HepG2 (cell line): ENCODE measurements around the gene EGFR. TPM values are rescaled to one million over a fixed set of nuclear protein-coding genes. Genes with fewer than 3 reads are reported as not detected.
A peak's percentile ranks its signal among the peaks of the same experiment; 100 is the strongest.

Experiments used
- ARID3A ChIP-seq: IDR thresholded peaks from 2 replicates; pipeline ENCODE4 v1.6.1; 2012; ENCODE audit warnings: low read depth, low read length, improper control_type of control experiment
- ATF3 ChIP-seq: sonication (generic); formaldehyde crosslinking; IDR thresholded peaks from 2 replicates; pipeline ENCODE4 v1.4.0; 2020; ENCODE audit warnings: missing genetic modification reagents
- ATF6 ChIP-seq: sonication (generic); formaldehyde crosslinking; conservative IDR thresholded peaks from 2 replicates; pipeline ENCODE4 v1.4.0; 2020; ENCODE audit warnings: missing genetic modification reagents
- CTCF ChIP-seq: sonication (generic); formaldehyde crosslinking; IDR thresholded peaks from 2 replicates; pipeline ENCODE4 v1.5.0; 2020; ENCODE audit warnings: mild to moderate bottlenecking, missing genetic modification reagents, moderate library complexity
- HOXA7 ChIP-seq: sonication (generic); formaldehyde crosslinking; IDR thresholded peaks from 2 replicates; pipeline ENCODE4 v1.8.1; 2022; ENCODE audit warnings: mild to moderate bottlenecking, missing genetic modification reagents, moderate library complexity
- KAT8 ChIP-seq: IDR thresholded peaks from 2 replicates; pipeline ENCODE4 v1.6.1; 2016; ENCODE audit warnings: missing genetic modification reagents, missing compliant biosample characterization
- KLF6 ChIP-seq: IDR thresholded peaks from 2 replicates; pipeline ENCODE4 v1.8.0; 2016; ENCODE audit warnings: missing biosample characterization, missing genetic modification reagents
- MEIS2 ChIP-seq: sonication (generic); formaldehyde crosslinking; IDR thresholded peaks from 2 replicates; pipeline ENCODE4 v1.9.0; 2021; ENCODE audit warnings: mild to moderate bottlenecking, missing genetic modification reagents
- MXI1 ChIP-seq: IDR thresholded peaks from 3 replicates; pipeline ENCODE4 v1.6.1; 2012; ENCODE audit warnings: low read depth, low read length, inconsistent platforms, borderline replicate concordance
- MZF1 ChIP-seq: sonication (generic); formaldehyde crosslinking; IDR thresholded peaks from 2 replicates; pipeline ENCODE4 v1.8.1; 2023; ENCODE audit warnings: mild to moderate bottlenecking, missing genetic modification reagents, borderline replicate concordance
- NFATC3 ChIP-seq: sonication (generic); formaldehyde crosslinking; IDR thresholded peaks from 2 replicates; pipeline ENCODE4 v1.5.1; 2020; ENCODE audit warnings: mild to moderate bottlenecking, missing genetic modification reagents
- PHF5A ChIP-seq: IDR thresholded peaks from one replicate; pipeline ENCODE4 v1.6.1; 2018; ENCODE audit warnings: low read depth, missing genetic modification reagents; ENCODE audit not compliant: unreplicated experiment
- PITX1 ChIP-seq: sonication (generic); formaldehyde crosslinking; IDR thresholded peaks from 2 replicates; pipeline ENCODE4 v1.5.1; 2020; ENCODE audit warnings: mild to moderate bottlenecking, missing genetic modification reagents
- SMARCC2 ChIP-seq: fragments of 450-650 bp; IDR thresholded peaks from 2 replicates; pipeline ENCODE4 v1.6.1; 2017; ENCODE audit warnings: antibody characterized with exemption, mild to moderate bottlenecking
- XRCC5 ChIP-seq: fragments of 200-400 bp; formaldehyde crosslinking; optimal IDR thresholded peaks from 2 replicates; pipeline ENCODE3; 2017; ENCODE audit warnings: mild to moderate bottlenecking, low read length
- ZFAT ChIP-seq: sonication (generic); formaldehyde crosslinking; conservative IDR thresholded peaks from 2 replicates; pipeline ENCODE4 v1.8.1; 2023; ENCODE audit warnings: missing genetic modification reagents, inconsistent platforms
- ZNF607 ChIP-seq: sonication (generic); formaldehyde crosslinking; IDR thresholded peaks from 2 replicates; pipeline ENCODE4 v1.5.1; 2020; ENCODE audit warnings: missing genetic modification reagents, mild to moderate bottlenecking, borderline replicate concordance
- ZNF652 ChIP-seq: IDR thresholded peaks from 2 replicates; pipeline ENCODE4 v1.6.1; 2016; ENCODE audit warnings: low read depth, borderline replicate concordance
- ZNF7 ChIP-seq: IDR thresholded peaks from 2 replicates; pipeline ENCODE4 v1.6.1; 2016; ENCODE audit warnings: missing biosample characterization, missing genetic modification reagents
- ZNF850 ChIP-seq: sonication (generic); formaldehyde crosslinking; conservative IDR thresholded peaks from 2 replicates; pipeline ENCODE4 v1.9.0; 2021; ENCODE audit warnings: mild to moderate bottlenecking, missing genetic modification reagents
- polyA plus RNA-seq, 8 experiments: library from polyadenylated mRNA; depleted of rRNA in 3 of 8; stranded (reverse) in 7 of 8; unstranded in 1 of 8; fragments of >200 nt; fragmentation: Illumina TruSeq in 4 of 8; extraction: Trizol in 4 of 8; gene quantifications; 2 replicates each; pipeline versions ENCODE4 v1.2.1 to v1.2.3, GENCODE V29; 2011 to 2016; ENCODE audit warnings: low read depth in 4 of 8, missing spikeins in 1 of 8, mixed read lengths in 1 of 8; ENCODE audit not compliant: insufficient read depth in 1 of 8
- total RNA-seq, 5 experiments: library from RNA; depleted of rRNA; stranded (reverse); fragments of >200 nt; fragmentation: Illumina TruSeq; extraction: Trizol; gene quantifications; 2 replicates each; pipeline ENCODE4 v1.2.3, GENCODE V29; 2016; ENCODE audit warnings: low read depth in 1 of 5
- TF ChIP-seq, protein P1 (sequence below): sonication (generic); formaldehyde crosslinking; IDR thresholded peaks from 2 replicates; pipeline ENCODE4 v1.5.1; 2020; ENCODE audit warnings: missing genetic modification reagents, mild to moderate bottlenecking, borderline replicate concordance
- TF ChIP-seq, protein P2 (sequence below): sonication (generic); formaldehyde crosslinking; IDR thresholded peaks from 2 replicates; pipeline ENCODE4 v1.5.1; 2020; ENCODE audit warnings: missing genetic modification reagents, mild to moderate bottlenecking, borderline replicate concordance

EGFR gene
- total and polyA plus RNA-seq, 2 of the 13 experiments (the other 11 are each of a cell fraction or from before 2014, with no cell fraction given) = 7.0 to 10.0 TPM

DNA sequence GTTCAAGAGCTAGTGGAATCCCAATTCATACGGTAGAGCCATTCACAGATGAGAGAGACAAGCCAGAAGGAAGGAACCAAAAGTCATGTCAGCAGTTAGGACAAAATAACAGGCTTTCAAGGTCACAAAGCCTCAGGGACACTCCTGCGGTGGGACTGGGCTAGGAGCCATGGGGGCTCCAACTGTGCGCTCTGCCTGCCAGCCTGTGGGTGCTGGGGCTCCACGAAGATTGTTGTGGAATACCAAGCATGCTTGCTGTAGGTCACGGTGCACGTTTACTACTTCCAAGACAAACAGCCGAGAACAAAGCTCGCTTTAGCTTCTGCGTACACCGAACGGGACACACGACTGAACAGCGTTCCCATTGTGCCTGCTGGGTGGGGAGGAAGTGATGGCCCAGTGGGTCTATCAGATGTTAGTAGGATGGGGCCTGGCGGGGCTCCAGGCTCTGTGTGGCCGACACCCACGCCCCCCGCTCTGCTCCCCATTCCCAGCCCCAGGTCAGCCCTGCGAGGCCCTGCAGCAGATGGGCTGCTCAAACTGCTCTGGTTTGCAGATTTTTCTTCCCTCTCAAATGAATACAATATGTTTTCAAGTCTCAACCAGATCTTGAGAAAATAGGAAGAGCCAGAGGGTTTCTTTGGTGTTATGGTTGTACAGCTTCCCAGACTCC lies 158.9 kb downstream of the EGFR start (continued):
- peak; percentile 54; the same call in 1 of the 2 replicates for TF ChIP-seq MEIS2
- TF ChIP-seq ZNF607 (CRISPR knock-in tag) = no peak
- no peak for TF ChIP-seq ZFAT (CRISPR knock-in tag)
- peak; percentile 40; the same call in 1 of the 2 replicates for TF ChIP-seq ATF3
- no peak for TF ChIP-seq KLF6 (CRISPR knock-in tag)
- no peak for TF ChIP-seq ZNF652 (CRISPR knock-in tag)
- no peak for TF ChIP-seq ZNF850 (CRISPR knock-in tag)
- TF ChIP-seq CTCF (CRISPR knock-in tag) = peak; percentile 30
- TF ChIP-seq, protein P1, sequence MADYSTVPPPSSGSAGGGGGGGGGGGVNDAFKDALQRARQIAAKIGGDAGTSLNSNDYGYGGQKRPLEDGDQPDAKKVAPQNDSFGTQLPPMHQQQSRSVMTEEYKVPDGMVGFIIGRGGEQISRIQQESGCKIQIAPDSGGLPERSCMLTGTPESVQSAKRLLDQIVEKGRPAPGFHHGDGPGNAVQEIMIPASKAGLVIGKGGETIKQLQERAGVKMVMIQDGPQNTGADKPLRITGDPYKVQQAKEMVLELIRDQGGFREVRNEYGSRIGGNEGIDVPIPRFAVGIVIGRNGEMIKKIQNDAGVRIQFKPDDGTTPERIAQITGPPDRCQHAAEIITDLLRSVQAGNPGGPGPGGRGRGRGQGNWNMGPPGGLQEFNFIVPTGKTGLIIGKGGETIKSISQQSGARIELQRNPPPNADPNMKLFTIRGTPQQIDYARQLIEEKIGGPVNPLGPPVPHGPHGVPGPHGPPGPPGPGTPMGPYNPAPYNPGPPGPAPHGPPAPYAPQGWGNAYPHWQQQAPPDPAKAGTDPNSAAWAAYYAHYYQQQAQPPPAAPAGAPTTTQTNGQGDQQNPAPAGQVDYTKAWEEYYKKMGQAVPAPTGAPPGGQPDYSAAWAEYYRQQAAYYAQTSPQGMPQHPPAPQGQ (CRISPR knock-in tag) = 0 out of 2 replicates have a peak, but pooled peaks have one; percentile 36
- TF ChIP-seq HOXA7 (CRISPR knock-in tag) = no peak
- TF ChIP-seq ARID3A = no peak
- no peak for TF ChIP-seq SMARCC2
- TF ChIP-seq XRCC5 = peak; percentile 45
- no peak; the same call in 2 of the 3 replicates for TF ChIP-seq MXI1
- TF ChIP-seq MZF1 (CRISPR knock-in tag) = no peak
- TF ChIP-seq KAT8 (CRISPR knock-in tag) = no peak; the same call in 1 of the 2 replicates
- no peak for TF ChIP-seq ZNF7
- peak; percentile 54 for TF ChIP-seq PHF5A (CRISPR knock-in tag)
- TF ChIP-seq ATF6 = no peak; the same call in 1 of the 2 replicates
- peak; percentile 77 for TF ChIP-seq PITX1 (CRISPR knock-in tag)
- TF ChIP-seq, protein P2, sequence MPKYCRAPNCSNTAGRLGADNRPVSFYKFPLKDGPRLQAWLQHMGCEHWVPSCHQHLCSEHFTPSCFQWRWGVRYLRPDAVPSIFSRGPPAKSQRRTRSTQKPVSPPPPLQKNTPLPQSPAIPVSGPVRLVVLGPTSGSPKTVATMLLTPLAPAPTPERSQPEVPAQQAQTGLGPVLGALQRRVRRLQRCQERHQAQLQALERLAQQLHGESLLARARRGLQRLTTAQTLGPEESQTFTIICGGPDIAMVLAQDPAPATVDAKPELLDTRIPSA = 0 out of 2 replicates have a peak, but pooled peaks have one; percentile 50
- no peak for TF ChIP-seq NFATC3 (CRISPR knock-in tag)
